Prostate gland (tissue), 2 donors: ENCODE measurements around the gene AP1G1.

Source experiments
- CTCF ChIP-seq, 4 experiments: fragments of 200-600 bp in 2 of 4; fragments of 450-650 bp in 2 of 4; sonication (generic) in 2 of 4; IDR thresholded peaks; 1 replicate in 3 of 4; 2 replicates in 1 of 4; pipeline ENCODE4 v1.5.1; 2016 to 2019; ENCODE audit warnings: antibody characterized with exemption in 4 of 4, mild to moderate bottlenecking in 2 of 4, moderate library complexity in 2 of 4
- POLR2A ChIP-seq: fragments of 450-650 bp; IDR thresholded peaks from one replicate; pipeline ENCODE4 v1.6.1; 2016; ENCODE audit warnings: antibody characterized with exemption, mild to moderate bottlenecking
- POLR2AphosphoS5 ChIP-seq: sonication (generic); formaldehyde crosslinking; IDR thresholded peaks from one replicate; pipeline ENCODE4 v1.6.1; 2017; ENCODE audit warnings: antibody characterized with exemption

GRCh38 chr16:71771571-71771970 is 37.1 kb downstream of the AP1G1 start:
- TF ChIP-seq POLR2A (no peak), CTCF (IDR thresholded peaks at IDR 0.05) (no peak), POLR2AphosphoS5 (no peak)
